Nephron progenitor cell (in vitro differentiated cells): Measurements from ENCODE around the gene BTBD16.

Experiments used
- DNase-seq: peaks from one replicate; pipeline ENCODE4 v3.0.0; 2021
- H3K27ac Mint-ChIP-seq: 2 replicates; pipeline ENCODE4 v1.8.0; 2021; ENCODE audit warnings: mild to moderate bottlenecking, moderate library complexity, mixed read lengths
- H3K27me3 Mint-ChIP-seq: 2 replicates; pipeline ENCODE4 v1.8.0; 2021; ENCODE audit warnings: mild to moderate bottlenecking, low read depth, mixed read lengths; ENCODE audit not compliant: poor library complexity
- H3K36me3 Mint-ChIP-seq: 2 replicates; pipeline ENCODE4 v1.8.0; 2021; ENCODE audit warnings: low read depth, mixed read lengths
- H3K4me1 Mint-ChIP-seq: 2 replicates; pipeline ENCODE4 v1.8.0; 2021; ENCODE audit warnings: mixed read lengths
- H3K4me3 Mint-ChIP-seq: 2 replicates; pipeline ENCODE4 v1.8.0; 2021; ENCODE audit warnings: mild to moderate bottlenecking, moderate library complexity, mixed read lengths
- H3K9me3 Mint-ChIP-seq: 2 replicates; pipeline ENCODE4 v1.8.0; 2021; ENCODE audit warnings: mild to moderate bottlenecking, moderate library complexity, mixed read lengths
- CTCF ChIP-seq: fragments of 200-600 bp; sonication (generic); IDR thresholded peaks from 2 replicates; pipeline ENCODE4 v1.5.0; 2021; ENCODE audit warnings: antibody characterized with exemption

BTBD16 gene

GRCh38 chr10:122379041-122379440, 107.9 kb downstream of the BTBD16 start:
- no peak for DNase-seq
- Mint-ChIP-seq H3K36me3 (peaks cover 36% of the 10 kb centered on the region), H3K4me1 (peaks cover 17% of the 10 kb centered on the region), H3K27ac (no peak overlapping the region), H3K27me3 (peaks cover 11% of the 10 kb centered on the region), H3K9me3 (peaks cover 14% of the 10 kb centered on the region), H3K4me3 (no peak overlapping the region)
- no peak for TF ChIP-seq CTCF

- no peak overlapping the region for H3K27ac Mint-ChIP-seq
- peaks cover 15% of the 10 kb centered on the region for H3K4me1 Mint-ChIP-seq
- no peak overlapping the region for H3K4me3 Mint-ChIP-seq
- H3K9me3 Mint-ChIP-seq = peaks cover 14% of the 10 kb centered on the region
- no peak for DNase-seq
- peaks cover 9% of the 10 kb centered on the region for H3K27me3 Mint-ChIP-seq
- TF ChIP-seq CTCF = no peak
- peaks cover 36% of the 10 kb centered on the region for H3K36me3 Mint-ChIP-seq
Observed at GRCh38 chr10:122379537-122379936, 108.4 kb downstream of the BTBD16 start.

GRCh38 chr10:122380703-122381102, 109.6 kb downstream of the BTBD16 start:
- no peak for TF ChIP-seq CTCF
- H3K36me3 Mint-ChIP-seq = peaks cover 36% of the 10 kb centered on the region
- no peak for DNase-seq
- H3K27ac Mint-ChIP-seq = no peak overlapping the region
- peaks cover 4% of the 10 kb centered on the region for H3K27me3 Mint-ChIP-seq
- H3K4me3 Mint-ChIP-seq = no peak overlapping the region
- H3K4me1 Mint-ChIP-seq = peaks cover 10% of the 10 kb centered on the region
- peaks cover 18% of the 10 kb centered on the region for H3K9me3 Mint-ChIP-seq

- no peaks in the 10 kb centered on the region for H3K27me3 Mint-ChIP-seq
- H3K36me3 Mint-ChIP-seq = peaks cover 36% of the 10 kb centered on the region
- no peak overlapping the region for H3K27ac Mint-ChIP-seq
- H3K4me1 Mint-ChIP-seq = peaks cover 2% of the 10 kb centered on the region
- peaks cover 23% of the 10 kb centered on the region for H3K9me3 Mint-ChIP-seq
- no peak overlapping the region for H3K4me3 Mint-ChIP-seq
- no peak for DNase-seq
- TF ChIP-seq CTCF = no peak
Observed at GRCh38 chr10:122381680-122382079, 110.6 kb downstream of the BTBD16 start.

GRCh38 chr10:122386514-122386913, 115.4 kb downstream of the BTBD16 start:
- Mint-ChIP-seq H3K27ac (no peak overlapping the region), H3K9me3 (peaks cover 33% of the 10 kb centered on the region), H3K4me1 (no peaks in the 10 kb centered on the region), H3K36me3 (peaks cover 39% of the 10 kb centered on the region), H3K4me3 (no peak overlapping the region), H3K27me3 (no peaks in the 10 kb centered on the region)
- TF ChIP-seq CTCF = no peak
- no peak for DNase-seq

- H3K36me3 Mint-ChIP-seq = peaks cover 37% of the 10 kb centered on the region
- no peak for TF ChIP-seq CTCF
- DNase-seq = no peak
- H3K9me3 Mint-ChIP-seq = peaks cover 33% of the 10 kb centered on the region
- no peak overlapping the region for H3K27ac Mint-ChIP-seq
- no peak overlapping the region for H3K4me3 Mint-ChIP-seq
- H3K27me3 Mint-ChIP-seq = no peaks in the 10 kb centered on the region
- no peaks in the 10 kb centered on the region for H3K4me1 Mint-ChIP-seq
Observed at GRCh38 chr10:122387572-122387971, 116.5 kb downstream of the BTBD16 start.
